Astrocyte (in vitro differentiated cells and primary cell): ENCODE data around the gene IRF1. TPM values are rescaled to one million over a fixed set of nuclear protein-coding genes. Genes with fewer than 3 reads are reported as not detected.

Experiments used
- DNase-seq: peaks from one replicate; pipeline ENCODE4 v3.0.0-alpha.2; 2010; ENCODE audit warnings: low read depth
- FAIRE-seq: peaks from 2 replicates; lab custom pipeline; 2011; peaks lifted over from hg19 to GRCh38; lab: Jason Lieb, UNC
- H2AFZ ChIP-seq: 2 replicates; pipeline ENCODE4 v1.6.0; 2012; ENCODE audit warnings: low read depth, low read length, inconsistent platforms
- H3K27ac ChIP-seq: 2 replicates; pipeline ENCODE4 v1.5.1; 2011; ENCODE audit warnings: low read depth, low read length, inconsistent platforms
- H3K27me3 ChIP-seq: 2 replicates; pipeline ENCODE4 v1.6.0; 2011; ENCODE audit warnings: low read length, inconsistent platforms; ENCODE audit not compliant: insufficient read depth
- H3K36me3 ChIP-seq: 2 replicates; pipeline ENCODE4 v1.5.1; 2011; ENCODE audit warnings: low read length, inconsistent platforms; ENCODE audit not compliant: insufficient read depth
- H3K4me1 ChIP-seq: 2 replicates; pipeline ENCODE4 v1.5.1; 2011; ENCODE audit warnings: low read length, inconsistent platforms; ENCODE audit not compliant: insufficient read depth
- H3K4me2 ChIP-seq: 2 replicates; pipeline ENCODE4 v1.6.0; 2012; ENCODE audit warnings: low read length, inconsistent platforms
- H3K4me3 ChIP-seq: 2 replicates; pipeline ENCODE4 v1.5.1; 2011; ENCODE audit warnings: low read depth, mild to moderate bottlenecking, low read length, inconsistent platforms; ENCODE audit not compliant: insufficient read depth
- H3K79me2 ChIP-seq: 2 replicates; pipeline ENCODE4 v1.6.0; 2012; ENCODE audit warnings: mild to moderate bottlenecking, low read length, inconsistent platforms; ENCODE audit not compliant: insufficient read depth
- H3K9ac ChIP-seq: 2 replicates; pipeline ENCODE4 v1.6.0; 2012; ENCODE audit warnings: mild to moderate bottlenecking, low read length, inconsistent platforms
- H3K9me3 ChIP-seq: 2 replicates; pipeline ENCODE4 v1.5.1; 2012; ENCODE audit warnings: low read depth, mild to moderate bottlenecking, low read length, inconsistent platforms; ENCODE audit not compliant: insufficient read depth
- H4K20me1 ChIP-seq: 2 replicates; pipeline ENCODE4 v1.6.0; 2012; ENCODE audit warnings: low read length, inconsistent platforms; ENCODE audit not compliant: insufficient read depth
- H3K27ac Mint-ChIP-seq: one replicate; pipeline ENCODE4 v1.8.0; 2021; ENCODE audit warnings: mild to moderate bottlenecking, mixed read lengths; ENCODE audit not compliant: unreplicated experiment
- H3K27me3 Mint-ChIP-seq: one replicate; pipeline ENCODE4 v1.8.0; 2021; ENCODE audit warnings: low read depth, mixed read lengths; ENCODE audit not compliant: unreplicated experiment
- H3K36me3 Mint-ChIP-seq: one replicate; pipeline ENCODE4 v1.8.0; 2021; ENCODE audit warnings: low read depth, mixed read lengths; ENCODE audit not compliant: unreplicated experiment
- H3K4me1 Mint-ChIP-seq: one replicate; pipeline ENCODE4 v1.8.0; 2021; ENCODE audit warnings: low read depth, mixed read lengths; ENCODE audit not compliant: unreplicated experiment
- H3K4me3 Mint-ChIP-seq: one replicate; pipeline ENCODE4 v1.8.0; 2021; ENCODE audit warnings: mild to moderate bottlenecking, moderate library complexity, mixed read lengths; ENCODE audit not compliant: unreplicated experiment
- H3K9me3 Mint-ChIP-seq: one replicate; pipeline ENCODE4 v1.8.0; 2021; ENCODE audit warnings: mild to moderate bottlenecking, mixed read lengths; ENCODE audit not compliant: unreplicated experiment
- EZH2 ChIP-seq: IDR thresholded peaks from 2 replicates; pipeline ENCODE4 v1.6.1; 2012; ENCODE audit warnings: mild to moderate bottlenecking, low read length, inconsistent platforms; ENCODE audit not compliant: insufficient read depth
- total RNA-seq: library from RNA; stranded (reverse); gene quantifications from 2 replicates; pipeline ENCODE4 v1.2.1, GENCODE V29; 2021
- TF ChIP-seq, protein P1 (sequence below): IDR thresholded peaks from 2 replicates; pipeline ENCODE4 v1.5.1; 2011; ENCODE audit warnings: low read depth, mild to moderate bottlenecking, inconsistent platforms, low read length, moderate library complexity; ENCODE audit not compliant: insufficient read depth

The IRF1 gene
- total RNA-seq, 1 donor from 2014 or later: 39.7 TPM

DNA sequence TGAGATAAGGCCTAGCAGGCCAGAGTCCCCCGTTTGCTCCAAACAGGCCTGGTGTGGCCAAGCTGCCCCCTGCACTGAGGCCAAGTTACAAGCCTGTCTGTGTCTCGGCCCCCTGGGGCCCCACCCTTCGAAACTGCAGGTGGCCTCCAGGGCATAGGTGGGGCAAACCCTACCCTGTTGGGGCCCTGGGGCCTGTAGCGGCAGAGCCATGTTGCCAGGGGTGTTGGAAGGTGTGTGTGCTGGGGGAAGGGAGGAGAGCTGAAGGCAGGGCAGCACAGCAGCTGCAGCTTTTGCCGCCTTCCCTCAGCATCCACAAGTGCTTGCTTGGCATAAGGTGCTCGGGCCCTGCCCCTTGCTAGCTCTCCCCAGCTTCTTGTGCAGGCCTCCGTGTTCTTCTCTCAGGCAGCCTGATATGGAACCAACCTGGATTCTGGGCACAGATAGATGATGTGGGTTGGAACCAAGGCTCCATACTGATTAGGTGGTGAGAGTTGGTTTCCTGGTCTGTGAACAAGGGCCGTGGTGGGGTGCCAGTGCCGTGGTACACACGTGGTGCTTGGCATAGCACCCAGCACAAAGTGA lies 12.7 kb downstream of the IRF1 start:
- Histone ChIP-seq H3K4me3 (no peak overlapping the region), H3K36me3 (peaks cover 1% of the 10 kb centered on the region), H3K27ac (no peak overlapping the region), H2AFZ (no peak overlapping the region), H3K79me2 (no peaks in the 10 kb centered on the region), H3K4me1 (no peaks in the 10 kb centered on the region), H3K9ac (no peak overlapping the region), H4K20me1 (no peaks in the 10 kb centered on the region), H3K27me3 (no peaks in the 10 kb centered on the region), H3K9me3 (no peaks in the 10 kb centered on the region), H3K4me2 (no peak overlapping the region)
- no peak for TF ChIP-seq EZH2
- TF ChIP-seq, protein P1, sequence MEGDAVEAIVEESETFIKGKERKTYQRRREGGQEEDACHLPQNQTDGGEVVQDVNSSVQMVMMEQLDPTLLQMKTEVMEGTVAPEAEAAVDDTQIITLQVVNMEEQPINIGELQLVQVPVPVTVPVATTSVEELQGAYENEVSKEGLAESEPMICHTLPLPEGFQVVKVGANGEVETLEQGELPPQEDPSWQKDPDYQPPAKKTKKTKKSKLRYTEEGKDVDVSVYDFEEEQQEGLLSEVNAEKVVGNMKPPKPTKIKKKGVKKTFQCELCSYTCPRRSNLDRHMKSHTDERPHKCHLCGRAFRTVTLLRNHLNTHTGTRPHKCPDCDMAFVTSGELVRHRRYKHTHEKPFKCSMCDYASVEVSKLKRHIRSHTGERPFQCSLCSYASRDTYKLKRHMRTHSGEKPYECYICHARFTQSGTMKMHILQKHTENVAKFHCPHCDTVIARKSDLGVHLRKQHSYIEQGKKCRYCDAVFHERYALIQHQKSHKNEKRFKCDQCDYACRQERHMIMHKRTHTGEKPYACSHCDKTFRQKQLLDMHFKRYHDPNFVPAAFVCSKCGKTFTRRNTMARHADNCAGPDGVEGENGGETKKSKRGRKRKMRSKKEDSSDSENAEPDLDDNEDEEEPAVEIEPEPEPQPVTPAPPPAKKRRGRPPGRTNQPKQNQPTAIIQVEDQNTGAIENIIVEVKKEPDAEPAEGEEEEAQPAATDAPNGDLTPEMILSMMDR: no peak
- Mint-ChIP-seq H3K4me1 (peaks cover 17% of the 10 kb centered on the region), H3K36me3 (peaks cover 14% of the 10 kb centered on the region), H3K4me3 (no peak overlapping the region), H3K27me3 (no peaks in the 10 kb centered on the region), H3K27ac (peak overlapping the region; percentile 47), H3K9me3 (no peaks in the 10 kb centered on the region)
- no peak for FAIRE-seq
- no peak for DNase-seq

GRCh38 chr5:132476876-132477781 lies 13.4 kb downstream of the IRF1 start:
- Mint-ChIP-seq H3K27ac (peak overlapping the region; percentile 47), H3K36me3 (peaks cover 11% of the 10 kb centered on the region), H3K9me3 (no peaks in the 10 kb centered on the region), H3K27me3 (no peaks in the 10 kb centered on the region), H3K4me1 (peaks cover 17% of the 10 kb centered on the region), H3K4me3 (no peak overlapping the region)
- no peaks in the 10 kb centered on the region for H3K9me3 ChIP-seq
- H3K4me3 ChIP-seq: no peak overlapping the region
- DNase-seq: no peak
- H3K79me2 ChIP-seq: no peaks in the 10 kb centered on the region
- H4K20me1 ChIP-seq: no peaks in the 10 kb centered on the region
- no peaks in the 10 kb centered on the region for H3K27me3 ChIP-seq
- no peak overlapping the region for H2AFZ ChIP-seq
- H3K4me2 ChIP-seq: no peak overlapping the region
- TF ChIP-seq, protein P1: no peak
- TF ChIP-seq EZH2: no peak
- H3K27ac ChIP-seq: no peak overlapping the region
- no peaks in the 10 kb centered on the region for H3K4me1 ChIP-seq
- FAIRE-seq: no peak
- no peak overlapping the region for H3K9ac ChIP-seq
- H3K36me3 ChIP-seq: no peaks in the 10 kb centered on the region
